ENCODE results near the gene PTAR1.

The PTAR1 gene

DNA sequence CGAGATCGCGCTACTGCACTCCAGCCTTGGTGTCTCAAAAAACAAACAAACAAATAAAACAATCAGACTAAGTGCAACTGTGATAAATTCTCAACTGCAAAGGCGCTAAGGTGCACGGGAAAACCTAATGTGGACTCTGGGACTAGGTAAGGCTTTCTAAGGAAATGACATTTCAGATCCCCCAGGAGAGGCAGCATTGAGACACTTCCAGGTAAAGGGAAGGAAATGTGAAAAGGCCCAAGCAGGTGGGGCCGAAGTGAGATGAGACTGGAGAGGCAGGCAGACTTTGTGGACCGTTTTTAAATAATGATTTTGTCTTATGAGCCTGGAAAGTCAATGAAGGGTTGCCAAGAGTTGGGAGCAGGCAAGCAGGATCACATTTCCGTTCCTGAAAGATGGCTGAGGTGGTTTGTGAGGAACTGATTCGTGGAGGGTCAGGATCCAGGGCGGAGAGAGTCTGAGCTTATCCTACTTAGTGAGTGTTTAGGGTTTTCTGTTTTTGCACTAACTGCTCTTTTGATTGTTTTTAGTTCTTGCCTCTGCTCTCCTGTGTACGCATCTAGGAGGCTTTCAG, 85.6 kb downstream of the PTAR1 start:
- DNase-seq (ENCODE audit: low read depth in 2 of 2): no peak

DNA sequence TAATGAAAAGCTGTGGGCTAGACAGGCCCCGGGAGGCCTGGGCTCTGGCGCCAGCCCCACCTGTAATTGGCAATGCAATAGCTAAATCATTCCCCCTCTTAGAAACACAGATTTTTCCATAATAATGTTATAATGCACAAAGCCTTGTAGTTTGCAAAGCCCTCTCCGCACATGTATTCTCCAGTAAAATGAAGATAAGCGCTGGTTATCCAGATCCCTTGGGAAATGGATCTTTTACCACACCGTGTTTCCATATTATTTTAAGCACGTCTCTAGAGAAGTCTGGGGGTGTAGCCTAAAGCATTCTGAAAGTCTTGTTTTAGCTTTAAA, 86.5 kb downstream of the PTAR1 start:
- DNase-seq (ENCODE audit: low read depth in 2 of 2): no peak

DNA sequence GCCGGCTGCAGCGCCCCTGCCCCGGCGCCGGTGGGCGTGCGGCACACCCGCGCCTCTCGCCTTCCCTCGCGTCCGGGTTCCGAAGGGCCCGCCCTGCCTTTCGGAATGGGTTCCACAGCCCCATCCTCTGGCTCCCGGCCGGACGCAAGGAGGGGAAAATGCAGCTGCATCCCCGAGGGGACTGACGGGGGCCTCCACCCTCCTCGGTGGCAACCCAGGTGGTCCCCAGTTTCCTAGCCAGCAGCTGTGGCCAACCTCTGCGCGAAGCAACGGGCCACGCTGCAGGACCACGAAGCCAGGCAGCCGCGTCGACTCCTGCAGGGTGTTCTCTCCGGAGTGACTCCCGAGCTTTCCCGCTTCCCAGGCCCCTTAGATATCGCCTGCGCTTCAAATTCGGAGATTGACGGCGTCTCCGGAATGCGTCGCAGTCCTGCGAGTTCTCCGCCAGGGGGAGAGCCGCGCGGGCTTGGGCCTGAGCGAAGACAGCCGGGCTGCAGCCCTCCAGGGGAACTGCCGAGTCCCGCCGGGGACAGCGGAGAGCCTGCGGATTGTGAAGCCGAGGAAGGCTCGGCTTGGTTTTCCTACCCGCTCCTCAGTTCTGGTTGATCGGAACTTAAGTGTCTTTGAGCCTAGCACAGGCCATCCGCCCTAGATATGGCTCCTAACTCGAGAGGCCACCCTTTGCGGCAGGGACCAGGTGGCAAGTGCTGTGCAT, 87.1 kb downstream of the PTAR1 start:
- peak; percentile 65 to 70 for DNase-seq (ENCODE audit: low read depth in 2 of 2)

DNA sequence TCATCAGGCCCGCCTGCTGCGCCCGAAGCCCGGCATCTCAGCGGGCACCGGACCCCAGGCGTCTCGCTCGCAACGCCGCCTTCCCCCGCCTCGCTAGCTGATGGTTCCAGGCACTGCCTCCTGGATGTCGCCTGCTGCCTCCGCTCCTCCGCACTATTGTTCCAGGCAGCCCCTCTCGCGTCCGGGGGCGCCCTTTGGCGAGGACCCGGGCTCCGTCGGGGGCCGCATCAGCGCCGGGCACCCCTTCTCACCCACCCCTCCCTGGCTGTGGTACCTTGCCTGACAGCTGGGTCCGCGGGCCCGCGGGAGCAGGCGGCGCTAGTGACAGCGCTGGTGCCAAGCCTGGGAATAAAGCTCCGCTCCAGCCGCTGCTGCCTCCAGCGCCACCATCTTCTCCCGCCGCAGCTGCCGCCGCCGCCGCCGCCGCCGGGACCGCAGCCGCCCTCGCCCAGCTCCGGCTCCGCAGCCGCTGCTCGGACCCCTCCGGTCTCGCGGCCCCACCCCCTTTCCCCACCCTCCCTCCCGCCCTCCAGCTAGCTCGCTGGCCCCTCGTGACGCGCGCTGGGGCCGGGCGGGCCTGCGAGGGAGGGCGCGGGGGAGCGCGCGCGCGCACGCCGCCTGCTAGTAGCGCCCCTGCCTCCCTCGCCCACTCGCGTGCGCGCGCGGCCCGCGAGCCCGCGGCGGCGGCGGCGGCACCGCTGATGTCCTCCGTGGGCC, 87.8 kb downstream of the PTAR1 start, which contains the start of gene APBA1:
TSS of gene APBA1 (minus strand) at position 493 of the 717 bp plus-strand sequence.
- DNase-seq (ENCODE audit: low read depth in 2 of 2): peak in 1 of 2 experiments; percentile 28

DNA sequence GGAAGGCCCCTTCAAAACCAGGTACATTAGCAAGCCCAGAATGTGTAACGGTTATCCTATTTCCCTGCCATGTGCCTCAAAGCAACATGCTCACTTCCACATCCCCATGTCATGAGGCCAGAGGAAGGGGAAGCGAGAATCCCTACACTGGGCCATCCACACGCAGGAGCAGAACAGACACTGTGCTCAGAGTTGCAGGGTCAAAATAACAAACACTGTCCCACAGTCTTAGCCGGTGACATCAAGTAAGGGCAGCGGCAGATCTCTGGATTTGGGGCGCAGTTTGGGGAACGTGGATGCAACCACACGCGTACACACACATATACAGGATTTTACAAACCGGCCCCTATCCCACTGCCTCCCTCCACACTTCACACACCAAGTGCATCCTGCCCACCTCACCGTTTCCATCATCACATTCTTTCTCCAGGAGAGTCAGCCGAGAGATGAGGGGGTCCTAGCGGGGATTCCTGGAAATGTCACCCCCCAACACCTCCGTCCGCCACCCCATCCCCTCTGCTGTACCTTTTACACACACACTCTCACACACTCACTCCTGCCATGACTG, 88.4 kb downstream of the PTAR1 start:
- no peak for DNase-seq (ENCODE audit: low read depth in 2 of 2)

DNA sequence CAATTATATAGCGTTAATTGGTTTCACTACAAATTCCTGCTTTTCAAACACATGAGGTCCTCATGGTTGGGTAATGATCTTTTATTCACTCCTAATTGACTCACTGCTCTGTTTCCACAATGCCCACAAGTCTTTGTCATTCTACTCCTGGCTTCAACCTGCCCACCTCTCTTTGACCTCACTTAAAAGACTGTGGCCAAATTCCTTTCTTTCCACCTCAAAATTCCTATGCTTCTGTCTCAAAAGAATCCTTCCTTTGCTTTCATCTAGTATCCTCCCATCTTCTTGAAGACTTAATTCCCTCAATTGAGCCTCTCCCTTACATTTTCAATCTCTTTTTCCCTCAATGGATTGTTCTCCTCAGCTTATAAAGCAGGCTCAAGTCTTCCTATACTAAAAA, 92.5 kb downstream of the PTAR1 start:
- no peak for DNase-seq (ENCODE audit: low read depth in 2 of 2)

DNA sequence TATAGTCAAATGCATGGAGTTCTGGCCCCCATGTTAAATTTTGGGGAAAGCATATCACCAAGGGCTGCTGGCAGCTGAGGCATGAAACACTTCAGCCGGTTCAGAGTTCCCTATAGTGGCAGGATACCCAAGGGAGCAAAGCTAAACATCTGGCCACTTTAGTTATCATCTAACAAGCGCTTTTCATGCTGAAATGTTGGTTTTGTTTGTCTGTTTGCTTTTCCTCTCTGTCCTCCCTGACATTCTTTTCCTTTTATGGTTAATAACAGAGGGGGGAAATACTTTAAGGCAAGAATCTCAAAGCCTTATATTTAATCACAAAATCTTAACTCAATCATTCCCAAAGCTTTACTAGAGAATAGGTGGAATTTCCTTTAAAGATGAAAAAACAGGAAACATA, 99.5 kb downstream of the PTAR1 start:
- DNase-seq (ENCODE audit: low read depth in 2 of 2): no peak

Measured in fibroblast of skin of left biceps (primary cell).